OCI-LY3 (cell line): ENCODE results near the gene FGD4.

Experiments
- CTCF ChIP-seq: fragments of 200-600, 300-600 bp; sonication (generic); IDR thresholded peaks from 2 replicates; pipeline ENCODE4 v1.5.1; 2014; ENCODE audit warnings: antibody characterized with exemption, low read length, low read depth
- EZH2phosphoT487 ChIP-seq: fragments of 200-600 bp; shearing (Covaris generic); IDR thresholded peaks from 2 replicates; pipeline ENCODE4 v1.6.1; 2018; ENCODE audit warnings: antibody characterized with exemption, mixed run types, low read depth

- no peak for TF ChIP-seq CTCF
- no peak for TF ChIP-seq EZH2phosphoT487
Measured at GRCh38 chr12:32435921-32436705, 36.8 kb downstream of the FGD4 start.
